VCaP (cell line): ENCODE results near the gene HES5.

Source experiments
- H3K27ac ChIP-seq: fragments of 450-650 bp; 2 replicates; pipeline ENCODE4 v1.5.1; 2017
- CTCF ChIP-seq: fragments of 450-650 bp; conservative IDR thresholded peaks from 2 replicates; pipeline ENCODE4 v1.5.1; 2017; ENCODE audit warnings: mild to moderate bottlenecking, moderate library complexity

HES5 gene

DNA sequence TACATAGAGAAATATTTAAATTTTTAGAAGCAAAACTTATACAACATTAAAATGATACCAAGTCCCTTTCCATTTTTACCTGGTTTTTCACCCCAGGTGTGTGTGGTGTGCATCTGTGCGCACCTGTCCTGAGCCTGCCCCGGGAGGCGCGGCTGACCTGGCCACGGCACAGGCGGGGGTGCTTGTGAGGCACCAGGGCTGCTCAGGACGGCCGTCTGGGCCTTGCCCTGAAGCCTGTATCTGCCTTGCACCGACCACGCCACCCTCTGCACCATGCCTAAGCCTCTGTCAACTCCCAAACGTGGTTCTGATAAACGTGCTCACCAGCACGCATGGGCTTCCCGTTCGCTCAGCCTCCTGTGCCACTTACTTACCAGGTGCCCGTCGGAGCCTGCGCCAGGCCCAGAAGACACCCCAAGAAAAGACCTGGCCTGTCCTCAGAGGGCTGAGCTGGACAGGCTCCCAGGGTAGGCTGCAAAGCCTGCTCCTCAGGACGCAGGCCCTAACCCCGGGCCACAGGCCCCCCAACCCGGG is 24.5 kb downstream of the HES5 start:
- no peak for TF ChIP-seq CTCF
- no peak overlapping the region for H3K27ac ChIP-seq

- no peak overlapping the region for H3K27ac ChIP-seq
- no peak for TF ChIP-seq CTCF
Measured at GRCh38 chr1:2504949-2505272, 25.2 kb downstream of the HES5 start.

DNA sequence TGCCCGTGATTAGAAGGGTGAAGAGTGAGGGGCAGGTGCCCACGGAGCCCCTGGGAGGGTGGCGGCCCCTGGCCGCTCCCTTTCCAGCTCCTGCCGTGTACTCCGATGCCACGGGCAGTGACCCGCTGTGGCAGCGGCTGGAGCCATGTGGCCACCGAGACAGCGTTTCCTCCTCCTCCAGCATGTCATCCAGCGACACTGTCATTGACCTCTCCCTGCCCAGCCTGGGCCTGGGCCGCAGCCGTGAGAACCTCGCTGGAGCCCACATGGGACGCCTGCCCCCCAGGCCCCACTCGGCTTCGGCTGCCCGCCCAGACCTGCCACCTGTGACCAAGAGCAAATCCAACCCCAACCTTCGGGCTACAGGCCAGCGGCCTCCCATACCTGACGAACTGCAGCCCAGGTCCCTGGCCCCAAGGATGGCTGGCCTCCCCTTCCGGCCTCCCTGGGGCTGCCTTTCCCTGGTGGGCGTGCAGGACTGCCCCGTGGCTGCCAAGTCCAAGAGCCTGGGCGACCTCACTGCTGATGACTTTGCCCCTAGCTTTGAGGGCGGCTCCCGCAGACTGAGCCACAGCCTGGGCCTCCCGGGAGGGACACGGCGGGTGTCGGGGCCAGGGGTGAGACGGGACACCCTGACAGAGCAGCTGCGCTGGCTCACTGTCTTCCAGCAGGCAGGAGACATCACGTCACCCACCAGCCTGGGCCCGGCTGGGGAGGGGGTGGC is 25.7 kb downstream of the HES5 start:
- no peak overlapping the region for H3K27ac ChIP-seq
- TF ChIP-seq CTCF, result no peak

- no peak for TF ChIP-seq CTCF
- no peak overlapping the region for H3K27ac ChIP-seq
Measured at GRCh38 chr1:2503554-2504224, 26.4 kb downstream of the HES5 start.

- no peak for TF ChIP-seq CTCF
- H3K27ac ChIP-seq, result no peak overlapping the region
Measured at GRCh38 chr1:2502661-2503553, 27.2 kb downstream of the HES5 start.

DNA sequence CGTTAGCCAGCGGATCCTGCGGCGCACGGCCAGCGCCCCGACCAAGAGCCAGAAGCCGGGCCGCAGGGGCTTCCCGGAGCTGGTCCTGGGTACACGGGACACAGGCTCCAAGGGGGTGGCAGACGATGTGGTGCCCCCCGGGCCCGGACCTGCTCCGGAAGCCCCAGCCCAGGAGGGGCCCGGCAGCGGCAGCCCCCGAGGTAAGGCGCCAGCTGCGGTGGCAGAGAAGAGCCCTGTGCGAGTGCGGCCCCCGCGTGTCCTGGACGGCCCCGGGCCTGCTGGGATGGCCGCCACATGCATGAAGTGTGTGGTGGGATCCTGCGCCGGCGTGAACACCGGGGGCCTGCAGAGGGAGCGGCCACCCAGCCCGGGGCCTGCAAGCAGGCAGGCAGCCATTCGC is 27.9 kb downstream of the HES5 start:
- TF ChIP-seq CTCF, result no peak
- H3K27ac ChIP-seq, result no peak overlapping the region

DNA sequence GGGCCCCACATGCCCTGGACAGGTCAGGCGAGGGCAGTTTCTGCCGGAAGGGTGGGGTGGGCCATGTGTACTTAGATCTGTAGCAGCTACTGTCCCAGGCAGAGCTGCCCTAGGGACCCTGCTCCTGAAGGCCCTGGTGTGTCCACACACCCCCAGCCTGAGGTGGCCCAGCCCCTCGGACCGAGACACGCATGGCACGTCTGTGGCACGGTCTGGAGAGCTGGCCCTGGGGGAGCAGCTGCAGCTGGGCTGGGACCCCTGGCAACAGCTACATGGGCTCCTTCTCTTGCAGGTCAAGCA is 28.3 kb downstream of the HES5 start:
- H3K27ac ChIP-seq, result no peak overlapping the region
- TF ChIP-seq CTCF, result no peak
